CD4-positive, alpha-beta T cell treated with Interleukin-4 for 4 hours (primary cell): ENCODE data around the gene NBAS.
"Not testable (repeated sequence)": the region's sequence is repeated elsewhere in the genome, so short reads cannot be mapped to it uniquely, and the experiment has no call there.

Experiments
- DNase-seq: peaks from one replicate; pipeline ENCODE4 v3.0.0-alpha.2; 2020

Gene NBAS

GRCh38 chr2:15298770-15299169, 262.4 kb downstream of the NBAS start:
- no peak for DNase-seq

- no peak for DNase-seq
Measured at GRCh38 chr2:15293262-15293937, 267.7 kb downstream of the NBAS start.

GRCh38 chr2:15287447-15288184, 273.5 kb downstream of the NBAS start:
- DNase-seq: no peak

- no peak for DNase-seq
Measured at GRCh38 chr2:15284614-15285013, 276.5 kb downstream of the NBAS start.

GRCh38 chr2:15281681-15282080, 279.5 kb downstream of the NBAS start:
- no peak for DNase-seq

- DNase-seq: no peak
Measured at GRCh38 chr2:15279201-15279876, 281.8 kb downstream of the NBAS start.

GRCh38 chr2:15278296-15278695, 282.8 kb downstream of the NBAS start:
- no peak for DNase-seq

GRCh38 chr2:15275346-15275745, 285.8 kb downstream of the NBAS start:
- no peak for DNase-seq

- no peak for DNase-seq
Measured at GRCh38 chr2:15273452-15273851, 287.7 kb downstream of the NBAS start.

- no peak for DNase-seq
Measured at GRCh38 chr2:15272942-15273341, 288.2 kb downstream of the NBAS start.

- no peak for DNase-seq
Measured at GRCh38 chr2:15271941-15272542, 289.1 kb downstream of the NBAS start.

- no peak for DNase-seq
Measured at GRCh38 chr2:15271276-15271675, 289.9 kb downstream of the NBAS start.

- no peak for DNase-seq
Measured at GRCh38 chr2:15269043-15269442, 292.1 kb downstream of the NBAS start.

- DNase-seq: no peak
Measured at GRCh38 chr2:15265889-15266288, 295.2 kb downstream of the NBAS start.

- no peak for DNase-seq
Measured at GRCh38 chr2:15263976-15264685, 297.0 kb downstream of the NBAS start.

GRCh38 chr2:15262792-15263191, 298.3 kb downstream of the NBAS start:
- no peak for DNase-seq

GRCh38 chr2:15260835-15261234, 300.3 kb downstream of the NBAS start:
- no peak for DNase-seq

- DNase-seq: no peak
Measured at GRCh38 chr2:15260196-15260595, 300.9 kb downstream of the NBAS start.

GRCh38 chr2:15259356-15259756, 301.8 kb downstream of the NBAS start:
- DNase-seq: no peak

GRCh38 chr2:15258385-15258784, 302.7 kb downstream of the NBAS start:
- not testable (repeated sequence) for DNase-seq

- DNase-seq: no peak
Measured at GRCh38 chr2:15253835-15254286, 307.3 kb downstream of the NBAS start.

GRCh38 chr2:15253247-15253646, 307.9 kb downstream of the NBAS start:
- DNase-seq: no peak

- no peak for DNase-seq
Measured at GRCh38 chr2:15251753-15252152, 309.4 kb downstream of the NBAS start.
